RWPE2 (cell line): Measurements from ENCODE around the gene ASAP2.
A peak's percentile ranks its signal among the peaks of the same experiment; 100 is the strongest.

Source experiments
- ATAC-seq: fragments of 200-7000 bp; cut with Tn5 transposase; 3 replicates; pipeline ENCODE4 v1.9.1; 2021; ENCODE audit warnings: low read depth
- DNase-seq: peaks from one replicate; pipeline ENCODE4 v3.0.0-alpha.2; 2020; ENCODE audit warnings: low spot score
- H3K27ac ChIP-seq: fragments of 450-650 bp; 2 replicates; pipeline ENCODE4 v1.5.1; 2017; ENCODE audit warnings: mild to moderate bottlenecking; ENCODE audit not compliant: poor library complexity, severe bottlenecking
- H3K27me3 ChIP-seq: fragments of 250-450 bp; sonication (Bioruptor Pico); 2 replicates; pipeline ENCODE4 v1.5.1; 2021; ENCODE audit warnings: mild to moderate bottlenecking, moderate library complexity; ENCODE audit not compliant: insufficient read depth, poor library complexity, severe bottlenecking
- H3K36me3 ChIP-seq: fragments of 250-450 bp; sonication (Bioruptor Pico); 2 replicates; pipeline ENCODE4 v1.5.1; 2020; ENCODE audit warnings: low read depth, mild to moderate bottlenecking, moderate library complexity
- H3K4me1 ChIP-seq: fragments of 250-450 bp; sonication (Bioruptor Pico); 2 replicates; pipeline ENCODE4 v1.5.1; 2021; ENCODE audit warnings: mild to moderate bottlenecking, moderate library complexity; ENCODE audit not compliant: insufficient read depth, poor library complexity, severe bottlenecking
- H3K4me3 ChIP-seq: fragments of 250-450 bp; sonication (Bioruptor Pico); 2 replicates; pipeline ENCODE4 v1.5.1; 2021; ENCODE audit warnings: mild to moderate bottlenecking, moderate library complexity; ENCODE audit not compliant: severe bottlenecking
- H3K9me3 ChIP-seq: fragments of 250-450 bp; sonication (Bioruptor Pico); 2 replicates; pipeline ENCODE4 v1.5.1; 2021; ENCODE audit warnings: mild to moderate bottlenecking, moderate library complexity; ENCODE audit not compliant: severe bottlenecking
- TF ChIP-seq, protein P1 (sequence below): fragments of 450-650 bp; IDR thresholded peaks from one replicate; pipeline ENCODE4 v1.5.1; 2017; ENCODE audit warnings: mild to moderate bottlenecking, moderate library complexity; ENCODE audit not compliant: poor library complexity, severe bottlenecking

ASAP2 gene

DNA sequence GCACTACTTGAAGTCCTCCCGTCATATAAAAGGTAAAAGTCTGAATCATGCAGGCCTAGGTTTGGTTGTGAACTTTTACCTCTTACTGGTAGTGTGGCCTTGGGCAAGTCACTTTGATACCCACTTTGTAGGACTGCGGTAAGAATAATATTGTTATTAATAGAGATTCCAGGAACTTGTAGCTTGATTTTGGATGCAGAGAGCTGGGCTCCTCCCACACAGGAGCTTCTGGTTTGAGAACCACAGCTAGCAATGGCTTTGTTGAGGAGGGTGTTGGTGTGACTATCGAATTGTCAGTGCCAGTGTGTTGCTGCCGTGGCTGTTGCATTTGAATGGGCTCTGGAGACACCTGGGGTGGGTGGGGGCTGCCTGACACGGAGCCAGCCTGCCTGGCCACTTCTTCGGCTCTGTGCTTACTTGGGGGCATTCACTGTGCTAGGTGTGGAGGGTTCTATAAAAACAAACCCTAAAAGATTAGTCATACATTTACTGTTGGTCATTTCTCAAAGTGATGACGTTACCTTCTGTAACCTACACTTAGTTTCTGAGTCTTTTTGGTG is 38.5 kb downstream of the ASAP2 start:
- peak; percentile 17; the same call in 1 of the 3 replicates for ATAC-seq
- H3K4me1 ChIP-seq, result peaks cover 77% of the 10 kb centered on the region

GRCh38 chr2:9247177-9247576 is 40.6 kb downstream of the ASAP2 start:
- Histone ChIP-seq H3K9me3 (no peaks in the 10 kb centered on the region), H3K27ac (peak overlapping the region; percentile 100), H3K4me1 (peaks cover 86% of the 10 kb centered on the region), H3K4me3 (no peak overlapping the region), H3K27me3 (no peaks in the 10 kb centered on the region), H3K36me3 (peaks cover 14% of the 10 kb centered on the region; the same call in 1 of the 2 replicates)
- TF ChIP-seq, protein P1, sequence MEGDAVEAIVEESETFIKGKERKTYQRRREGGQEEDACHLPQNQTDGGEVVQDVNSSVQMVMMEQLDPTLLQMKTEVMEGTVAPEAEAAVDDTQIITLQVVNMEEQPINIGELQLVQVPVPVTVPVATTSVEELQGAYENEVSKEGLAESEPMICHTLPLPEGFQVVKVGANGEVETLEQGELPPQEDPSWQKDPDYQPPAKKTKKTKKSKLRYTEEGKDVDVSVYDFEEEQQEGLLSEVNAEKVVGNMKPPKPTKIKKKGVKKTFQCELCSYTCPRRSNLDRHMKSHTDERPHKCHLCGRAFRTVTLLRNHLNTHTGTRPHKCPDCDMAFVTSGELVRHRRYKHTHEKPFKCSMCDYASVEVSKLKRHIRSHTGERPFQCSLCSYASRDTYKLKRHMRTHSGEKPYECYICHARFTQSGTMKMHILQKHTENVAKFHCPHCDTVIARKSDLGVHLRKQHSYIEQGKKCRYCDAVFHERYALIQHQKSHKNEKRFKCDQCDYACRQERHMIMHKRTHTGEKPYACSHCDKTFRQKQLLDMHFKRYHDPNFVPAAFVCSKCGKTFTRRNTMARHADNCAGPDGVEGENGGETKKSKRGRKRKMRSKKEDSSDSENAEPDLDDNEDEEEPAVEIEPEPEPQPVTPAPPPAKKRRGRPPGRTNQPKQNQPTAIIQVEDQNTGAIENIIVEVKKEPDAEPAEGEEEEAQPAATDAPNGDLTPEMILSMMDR, result no peak
- DNase-seq, result no peak
- no peak for ATAC-seq

More for the DNA sequence above, 38.5 kb downstream of the ASAP2 start:
- no peak for DNase-seq
- H3K27me3 ChIP-seq, result no peaks in the 10 kb centered on the region
- H3K36me3 ChIP-seq, result peaks cover 18% of the 10 kb centered on the region
- H3K4me3 ChIP-seq, result no peak overlapping the region
- no peaks in the 10 kb centered on the region for H3K9me3 ChIP-seq
- H3K27ac ChIP-seq, result peak overlapping the region; percentile 100
- TF ChIP-seq, protein P1, result no peak

GRCh38 chr2:9247786-9248185 is 41.2 kb downstream of the ASAP2 start:
- Histone ChIP-seq H3K27ac (peak overlapping the region; percentile 100), H3K9me3 (no peaks in the 10 kb centered on the region), H3K4me1 (peaks cover 89% of the 10 kb centered on the region), H3K36me3 (peaks cover 11% of the 10 kb centered on the region; the same call in 1 of the 2 replicates), H3K27me3 (no peaks in the 10 kb centered on the region), H3K4me3 (no peak overlapping the region)
- ATAC-seq (no peak), DNase-seq (no peak)
- TF ChIP-seq, protein P1, result no peak

- ATAC-seq (no peak), DNase-seq (no peak)
- Histone ChIP-seq H3K27ac (peak overlapping the region; percentile 100), H3K36me3 (peaks cover 11% of the 10 kb centered on the region; the same call in 1 of the 2 replicates), H3K9me3 (no peaks in the 10 kb centered on the region), H3K4me1 (peaks cover 89% of the 10 kb centered on the region), H3K4me3 (no peak overlapping the region), H3K27me3 (no peaks in the 10 kb centered on the region)
- TF ChIP-seq, protein P1, result no peak
Measured at GRCh38 chr2:9248363-9248762, 41.8 kb downstream of the ASAP2 start.
